Sigmoid colon (tissue), 7 donors: ENCODE measurements around the gene DDI2. TPM values are rescaled to one million over a fixed set of nuclear protein-coding genes. Genes with fewer than 3 reads are reported as not detected.

Source experiments
- DNase-seq: peaks from one replicate; pipeline ENCODE4 v3.0.0-alpha.2; 2019
- H3K27ac ChIP-seq, 4 donors: fragments of 200-600 bp; sonication (generic); one replicate each; pipeline ENCODE4 v1.5.1; 2016 to 2019; ENCODE audit warnings: mild to moderate bottlenecking in 1 of 4
- H3K27me3 ChIP-seq, 3 donors: fragments of 200-600 bp; sonication (generic); one replicate each; pipeline ENCODE4 v1.5.1; 2019; ENCODE audit warnings: mild to moderate bottlenecking in 1 of 3
- H3K36me3 ChIP-seq, 4 donors: fragments of 200-600 bp; sonication (generic); one replicate each; pipeline ENCODE4 v1.5.1; 2016 to 2019
- H3K4me1 ChIP-seq, 4 donors: fragments of 200-600 bp; sonication (generic); one replicate each; pipeline ENCODE4 v1.5.1; 2017 to 2019
- H3K4me3 ChIP-seq, 4 donors: fragments of 200-600 bp; sonication (generic); one replicate each; pipeline ENCODE4 v1.5.1; 2017 to 2019; ENCODE audit warnings: mild to moderate bottlenecking in 2 of 4, moderate library complexity in 1 of 4
- H3K9me3 ChIP-seq, 4 donors: fragments of 200-600 bp in 3 of 4; sonication (generic) in 3 of 4; one replicate each; pipeline versions ENCODE4 v1.5.1 to v1.6.1; 2013 to 2019
- EP300 ChIP-seq, 4 donors: sonication (generic); formaldehyde crosslinking; IDR thresholded peaks; one replicate each; pipeline ENCODE4 v1.6.1; 2017; ENCODE audit warnings: antibody characterized with exemption in 4 of 4
- POLR2A ChIP-seq, 2 donors: fragments of 450-650 bp; IDR thresholded peaks; one replicate each; pipeline ENCODE4 v1.6.1; 2016; ENCODE audit warnings: antibody characterized with exemption in 2 of 2, mild to moderate bottlenecking in 2 of 2, moderate library complexity in 2 of 2
- POLR2AphosphoS5 ChIP-seq, 4 donors: sonication (generic); formaldehyde crosslinking; IDR thresholded peaks; one replicate each; pipeline ENCODE4 v1.6.1; 2017; ENCODE audit warnings: antibody characterized with exemption in 4 of 4
- whole genome bisulfite sequencing, 2 donors: extraction: QIAGEN DNeasy Blood & Tissue Kit; methylation state at CpG; one replicate each; pipeline ENCODE4 v1.1.7; 2013; 5-methylcytosine and 5-hydroxymethylcytosine counted together
- intact Hi-C: fragments of 100-400 bp; cut with DNase I; formaldehyde crosslinking; loops from one replicate; pipeline ENCODE4 v1.15.1; 2023
- polyA plus RNA-seq, 3 donors: library from polyadenylated mRNA; stranded (reverse); fragments of 200-250 nt; gene quantifications; one replicate each; pipeline ENCODE4 v1.2.3, GENCODE V29; 2013
- total RNA-seq, 4 donors: library from RNA; depleted of rRNA; stranded (reverse); fragments of >200 nt; gene quantifications; one replicate each; pipeline ENCODE4 v1.1.0, GENCODE V29; 2016
- TF ChIP-seq, protein P1 (sequence below), 4 experiments: fragments of 450-650 bp in 3 of 4; fragments of 200-600 bp in 1 of 4; IDR thresholded peaks; one replicate each; pipeline ENCODE4 v1.5.1; 2016 to 2019; ENCODE audit warnings: antibody characterized with exemption in 4 of 4, mild to moderate bottlenecking in 3 of 4, moderate library complexity in 2 of 4
- donor health status: healthy with polysubstance abuse.
- donor health status: Bipolar disorder and iron deficiency.
- donor health status: healthy.

DDI2 gene
- total and polyA plus RNA-seq, 7 donors = 3.0 to 27.3 (median 13.4) TPM

DNA sequence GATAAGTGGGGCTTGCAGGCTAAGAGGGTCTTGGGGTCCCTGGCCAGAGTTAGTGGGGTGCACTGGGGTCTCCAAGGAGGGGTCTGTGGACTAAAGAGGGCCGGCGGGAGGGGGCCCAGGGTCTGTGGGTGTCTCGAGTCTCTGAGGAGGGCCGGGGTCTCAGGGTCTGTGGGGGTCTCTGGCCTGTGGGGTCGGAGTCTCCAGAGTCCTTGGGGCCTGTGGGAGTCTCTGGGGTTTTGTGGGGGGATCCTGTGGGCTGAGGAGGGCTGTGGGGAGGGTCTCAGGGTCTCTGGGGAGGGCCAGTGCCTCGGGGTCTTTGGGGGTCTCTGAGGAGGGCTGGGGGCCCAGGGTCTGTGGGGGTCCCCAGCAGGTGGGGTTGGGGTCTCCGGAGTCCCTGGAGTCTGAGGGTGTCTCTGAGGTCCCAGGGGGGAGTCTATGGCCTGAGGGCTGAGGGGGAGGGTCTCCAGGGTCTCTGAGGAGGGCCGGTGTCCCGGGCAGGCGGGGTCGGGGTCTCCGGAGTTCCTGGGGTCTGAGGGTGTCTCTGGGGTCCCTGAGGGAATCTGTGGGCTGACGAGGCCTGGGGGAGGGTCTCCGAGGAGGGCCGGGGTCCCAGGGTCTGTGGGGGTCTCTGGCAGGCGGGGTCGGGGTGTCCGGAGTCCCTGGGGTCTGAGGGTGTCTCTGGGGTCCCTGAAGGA is 66.2 kb downstream of the DDI2 start:
- TF ChIP-seq POLR2AphosphoS5 (IDR thresholded peaks at IDR 0.05) (no peak), EP300 (IDR thresholded peaks at IDR 0.05) (no peak), POLR2A (IDR thresholded peaks at IDR 0.05) (no peak)
- TF ChIP-seq, protein P1, sequence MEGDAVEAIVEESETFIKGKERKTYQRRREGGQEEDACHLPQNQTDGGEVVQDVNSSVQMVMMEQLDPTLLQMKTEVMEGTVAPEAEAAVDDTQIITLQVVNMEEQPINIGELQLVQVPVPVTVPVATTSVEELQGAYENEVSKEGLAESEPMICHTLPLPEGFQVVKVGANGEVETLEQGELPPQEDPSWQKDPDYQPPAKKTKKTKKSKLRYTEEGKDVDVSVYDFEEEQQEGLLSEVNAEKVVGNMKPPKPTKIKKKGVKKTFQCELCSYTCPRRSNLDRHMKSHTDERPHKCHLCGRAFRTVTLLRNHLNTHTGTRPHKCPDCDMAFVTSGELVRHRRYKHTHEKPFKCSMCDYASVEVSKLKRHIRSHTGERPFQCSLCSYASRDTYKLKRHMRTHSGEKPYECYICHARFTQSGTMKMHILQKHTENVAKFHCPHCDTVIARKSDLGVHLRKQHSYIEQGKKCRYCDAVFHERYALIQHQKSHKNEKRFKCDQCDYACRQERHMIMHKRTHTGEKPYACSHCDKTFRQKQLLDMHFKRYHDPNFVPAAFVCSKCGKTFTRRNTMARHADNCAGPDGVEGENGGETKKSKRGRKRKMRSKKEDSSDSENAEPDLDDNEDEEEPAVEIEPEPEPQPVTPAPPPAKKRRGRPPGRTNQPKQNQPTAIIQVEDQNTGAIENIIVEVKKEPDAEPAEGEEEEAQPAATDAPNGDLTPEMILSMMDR (IDR thresholded peaks at IDR 0.05) = no peak
- Histone ChIP-seq H3K9me3 (no peaks in the 10 kb centered on the region), H3K4me3 (peak overlapping the region; percentile 69 to 97 (median 88)), H3K27ac (peak overlapping the region; percentile 90 to 97 (median 92)), H3K27me3 (no peaks in the 10 kb centered on the region), H3K4me1 (peaks cover 0 to 22% (median 16%) of the 10 kb centered on the region in 4 donors), H3K36me3 (no peaks in the 10 kb centered on the region)
- intact Hi-C loops = loop anchor here (2.0 to 5.0 kb wide), 4 partner anchors 19 to 81 kb away; partner anchors contain the start of gene FBLIM1
- 37 to 46% methylated on average over 18 of the region's 18 CpGs for WGBS, 2 donors
- DNase-seq = no peak

DNA sequence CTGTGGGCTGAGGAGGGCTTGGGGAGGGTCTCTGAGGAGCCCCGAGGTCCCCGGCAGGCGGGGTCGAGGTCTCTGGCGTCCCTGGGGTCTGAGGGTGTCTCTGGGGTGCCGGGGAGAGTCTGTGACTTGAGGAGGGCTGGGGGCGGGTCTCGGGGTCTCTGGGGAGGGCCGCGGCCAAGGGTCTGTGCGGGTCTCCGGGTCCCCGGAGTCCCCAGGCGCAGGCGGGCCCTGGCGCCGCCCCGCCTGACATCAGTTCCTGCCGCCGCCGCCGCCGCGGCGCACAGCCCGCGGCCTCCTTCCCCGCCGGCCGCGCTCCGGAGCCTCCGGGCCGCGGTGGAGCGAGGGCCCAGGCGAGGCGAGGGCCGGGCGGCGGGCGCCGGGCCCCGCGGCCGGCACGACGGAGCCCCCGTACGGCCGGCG is 66.8 kb downstream of the DDI2 start, which contains the start of gene PLEKHM2:
TSS of gene PLEKHM2 (plus strand) at position 279 of the 420 bp plus-strand sequence. CDS start 239 bp downstream, outside the sequence.
- no peaks in the 10 kb centered on the region for H3K36me3 ChIP-seq
- no peak for DNase-seq
- peak within 1 kb of the TSS; percentile 69 to 97 (median 88) for H3K4me3 ChIP-seq
- intact Hi-C loops = loop anchor here (2.0 to 5.0 kb wide), 4 partner anchors 19 to 82 kb away; partner anchors contain the start of gene FBLIM1
- WGBS, 2 donors = 1% methylated on average over 52 of the region's 52 CpGs
- TF ChIP-seq POLR2A (IDR thresholded peaks at IDR 0.05) = no peak
- TF ChIP-seq POLR2AphosphoS5 (IDR thresholded peaks at IDR 0.05) = peak in 2 of 4 donors; percentile 33 to 47
- TF ChIP-seq, protein P1 (IDR thresholded peaks at IDR 0.05) = no peak
- no peaks in the 10 kb centered on the region for H3K9me3 ChIP-seq
- no peaks in the 10 kb centered on the region for H3K27me3 ChIP-seq
- H3K27ac ChIP-seq = peak within 1 kb of the TSS; percentile 90 to 97 (median 92)
- peaks cover 0 to 22% (median 16%) of the 10 kb centered on the region in 4 donors for H3K4me1 ChIP-seq

DNA sequence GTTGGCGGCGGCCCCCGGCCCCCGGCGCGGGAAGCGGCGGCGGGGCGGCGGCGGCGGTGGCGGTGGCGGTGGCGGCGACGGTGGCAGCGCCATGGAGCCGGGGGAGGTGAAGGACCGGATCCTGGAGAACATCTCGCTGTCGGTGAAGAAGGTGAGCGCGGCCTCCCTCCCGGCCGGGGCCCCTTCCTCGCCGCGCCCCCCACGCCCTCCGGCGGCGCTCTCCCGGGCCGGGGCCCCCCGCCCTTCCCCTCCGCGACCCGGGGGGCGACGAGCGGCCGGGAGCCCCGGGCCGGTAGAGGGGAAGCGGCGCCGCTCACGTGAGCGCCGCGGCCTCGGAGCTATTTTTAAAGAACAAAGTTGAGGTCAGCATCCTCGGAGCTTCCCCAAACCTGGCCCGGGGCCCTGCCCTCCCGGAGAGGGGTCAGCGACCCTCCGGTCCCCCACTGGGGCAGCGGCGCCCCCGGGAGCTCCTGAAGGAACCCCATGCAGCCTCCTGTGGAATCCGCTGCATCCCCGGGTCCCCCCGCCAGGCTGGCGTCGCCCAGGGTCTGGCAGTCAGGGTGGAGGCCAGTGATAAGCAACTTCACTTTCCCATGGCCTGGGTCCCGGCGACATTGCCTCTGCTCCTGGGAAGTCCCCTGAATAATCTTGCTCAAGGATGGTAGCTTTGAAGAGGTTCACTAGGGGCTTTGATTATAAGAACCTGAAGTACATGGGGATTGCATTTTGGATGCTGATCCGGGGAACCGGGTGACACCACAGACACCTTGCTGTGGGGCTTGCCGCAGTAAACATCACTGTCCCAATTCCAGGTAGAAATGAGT is 67.4 kb downstream of the DDI2 start:
- Histone ChIP-seq H3K36me3 (no peaks in the 10 kb centered on the region), H3K4me3 (peak overlapping the region; percentile 66 to 97 (median 82)), H3K4me1 (peaks cover 0 to 22% (median 16%) of the 10 kb centered on the region in 4 donors), H3K27me3 (no peaks in the 10 kb centered on the region), H3K27ac (peak overlapping the region; percentile 87 to 97 (median 92)), H3K9me3 (no peaks in the 10 kb centered on the region)
- WGBS, 2 donors = 1% methylated on average over 72 of the region's 72 CpGs
- DNase-seq = peak; percentile 77
- TF ChIP-seq, protein P1 (IDR thresholded peaks at IDR 0.05) = peak in 3 of 4 experiments; percentile 8 to 18 (median 11)
- no peak for TF ChIP-seq POLR2AphosphoS5 (IDR thresholded peaks at IDR 0.05)
- intact Hi-C loops = loop anchor here (2.0 to 5.0 kb wide), 5 partner anchors 18 to 82 kb away; partner anchors contain the start of genes DDI2 and FBLIM1

DNA sequence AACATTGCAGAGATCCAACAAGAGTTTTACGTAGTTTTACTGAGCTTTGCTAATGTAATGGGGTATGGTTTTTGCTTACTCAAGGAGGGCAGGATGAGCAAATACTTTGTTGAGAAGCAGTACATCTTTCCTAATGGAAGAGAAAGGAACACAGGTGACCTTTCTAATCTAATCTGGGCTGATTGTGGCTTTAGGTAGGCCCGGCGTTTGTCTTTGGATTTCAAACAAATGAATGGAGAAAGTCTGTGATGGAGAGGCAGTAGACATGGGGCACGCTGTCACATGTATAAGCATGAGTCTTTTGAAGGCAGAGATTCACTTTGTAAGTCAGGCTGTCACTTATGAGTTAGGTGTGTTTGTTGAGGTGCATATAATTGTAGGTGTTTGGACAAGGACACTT is 68.6 kb downstream of the DDI2 start:
- no peaks in the 10 kb centered on the region for H3K36me3 ChIP-seq
- H3K9me3 ChIP-seq = no peaks in the 10 kb centered on the region
- no peaks in the 10 kb centered on the region for H3K27me3 ChIP-seq
- intact Hi-C loops = loop anchor here (2.0 to 5.0 kb wide), 4 partner anchors 17 to 73 kb away; partner anchors contain the start of genes DDI2 and FBLIM1
- H3K4me3 ChIP-seq = peak overlapping the region in 1 of 4 donors; percentile 69
- DNase-seq = no peak
- TF ChIP-seq, protein P1 (IDR thresholded peaks at IDR 0.05) = no peak
- TF ChIP-seq EP300 (IDR thresholded peaks at IDR 0.05) = no peak
- TF ChIP-seq POLR2AphosphoS5 (IDR thresholded peaks at IDR 0.05) = no peak
- no peak for TF ChIP-seq POLR2A (IDR thresholded peaks at IDR 0.05)
- WGBS, 2 donors = 60 to 79% methylated on average over 4 of the region's 4 CpGs
- H3K4me1 ChIP-seq = peaks cover 0 to 24% (median 20%) of the 10 kb centered on the region in 4 donors
- peak overlapping the region; percentile 87 to 97 (median 92) for H3K27ac ChIP-seq
